NT2/D1 (cell line): ENCODE measurements around the gene TSPAN16.

ENCODE experiments used
- DNase-seq: peaks from one replicate; pipeline ENCODE4 v3.0.0-alpha.2; 2011; ENCODE audit warnings: low read depth, low spot score
- H3K27me3 ChIP-seq: 2 replicates; pipeline ENCODE4 v1.6.0; 2011; ENCODE audit warnings: mild to moderate bottlenecking; ENCODE audit not compliant: insufficient read length, insufficient read depth
- H3K36me3 ChIP-seq: 2 replicates; pipeline ENCODE4 v1.6.1; 2011; ENCODE audit warnings: mild to moderate bottlenecking, low read length, mixed read lengths; ENCODE audit not compliant: insufficient read depth, insufficient read length
- H3K4me1 ChIP-seq: 2 replicates; pipeline ENCODE4 v1.5.1; 2011; ENCODE audit not compliant: insufficient read depth, insufficient read length
- H3K4me3 ChIP-seq: 2 replicates; pipeline ENCODE4 v1.5.1; 2011; ENCODE audit warnings: low read depth; ENCODE audit not compliant: insufficient read length
- H3K9ac ChIP-seq: 2 replicates; pipeline ENCODE4 v1.6.0; 2011; ENCODE audit warnings: low read depth; ENCODE audit not compliant: insufficient read length
- H3K9me3 ChIP-seq: 2 replicates; pipeline ENCODE4 v1.5.1; 2011; ENCODE audit warnings: mild to moderate bottlenecking, low read length; ENCODE audit not compliant: insufficient read depth
- SUZ12 ChIP-seq: IDR thresholded peaks from 2 replicates; pipeline ENCODE4 v1.6.1; 2011; ENCODE audit not compliant: insufficient read length, insufficient read depth; ENCODE audit errors: extremely low read depth
- YY1 ChIP-seq: IDR thresholded peaks from 2 replicates; pipeline ENCODE4 v1.6.1; 2011; ENCODE audit not compliant: insufficient read length, insufficient read depth
- ZNF274 ChIP-seq: IDR thresholded peaks from 2 replicates; pipeline ENCODE4 v1.6.1; 2011; ENCODE audit warnings: mild to moderate bottlenecking, low read depth, low read length

TSPAN16 gene

GRCh38 chr19:11273296-11273695 lies 22.7 kb upstream of the TSPAN16 start:
- H3K9ac ChIP-seq = no peak overlapping the region
- no peaks in the 10 kb centered on the region for H3K4me1 ChIP-seq
- H3K4me3 ChIP-seq = no peak overlapping the region
- H3K36me3 ChIP-seq = no peaks in the 10 kb centered on the region
- TF ChIP-seq SUZ12 (no peak), YY1 (no peak), ZNF274 (no peak)
- peaks cover 19% of the 10 kb centered on the region; the same call in 1 of the 2 replicates for H3K9me3 ChIP-seq
- DNase-seq = no peak
- no peaks in the 10 kb centered on the region for H3K27me3 ChIP-seq

DNA sequence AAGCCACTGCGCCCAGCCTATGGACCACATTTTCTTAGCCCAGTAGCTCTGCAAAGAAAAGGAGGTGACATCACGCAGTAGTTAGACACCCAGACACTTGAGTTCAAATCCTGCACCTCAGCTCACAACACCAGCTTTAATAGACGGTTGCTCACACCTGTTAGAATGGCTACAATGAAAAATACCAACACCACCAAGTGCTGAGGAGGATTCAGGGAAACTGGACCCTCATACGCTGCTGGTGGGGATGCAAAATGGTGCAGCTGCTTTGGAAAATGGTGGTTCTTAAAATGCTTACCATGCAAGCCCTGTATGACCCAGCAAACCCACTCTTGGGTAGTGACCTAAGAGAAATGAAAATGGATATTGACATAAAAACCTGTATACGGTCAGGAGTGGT lies 22.0 kb upstream of the TSPAN16 start:
- no peaks in the 10 kb centered on the region for H3K27me3 ChIP-seq
- no peaks in the 10 kb centered on the region for H3K36me3 ChIP-seq
- no peaks in the 10 kb centered on the region for H3K4me1 ChIP-seq
- no peak overlapping the region for H3K9ac ChIP-seq
- H3K9me3 ChIP-seq = peaks cover 20% of the 10 kb centered on the region; the same call in 1 of the 2 replicates
- TF ChIP-seq ZNF274 (no peak), SUZ12 (no peak)
- H3K4me3 ChIP-seq = no peak overlapping the region
- no peak for DNase-seq

DNA sequence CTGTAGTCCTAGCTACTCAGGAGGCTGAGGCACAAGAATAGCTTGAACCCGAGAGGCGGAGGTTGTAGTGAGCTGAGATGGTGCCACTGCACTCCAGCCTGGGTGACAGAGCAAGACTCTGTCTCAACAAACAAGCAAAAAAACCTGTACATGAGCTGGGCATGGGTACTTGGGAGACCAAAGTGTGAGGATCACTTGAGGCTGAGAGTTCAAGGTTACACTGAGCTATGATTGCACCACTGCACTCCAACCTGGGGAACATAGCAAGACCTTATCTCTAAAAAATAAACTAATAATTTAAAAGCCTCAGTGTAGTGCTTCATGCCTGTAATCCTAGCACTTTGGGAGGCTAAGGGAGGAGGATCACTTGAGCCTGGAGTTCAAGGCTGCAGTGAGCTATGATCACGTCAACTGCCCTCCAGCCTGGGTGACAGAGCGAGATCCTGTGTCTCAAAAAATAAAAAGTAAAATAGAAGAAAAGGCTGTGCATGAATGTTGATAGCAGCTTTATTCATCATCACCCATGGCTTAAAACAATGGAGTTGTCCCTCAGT lies 21.4 kb upstream of the TSPAN16 start:
- no peaks in the 10 kb centered on the region for H3K27me3 ChIP-seq
- H3K4me3 ChIP-seq = no peak overlapping the region
- DNase-seq = no peak
- no peak for TF ChIP-seq ZNF274
- no peak for TF ChIP-seq YY1
- TF ChIP-seq SUZ12 = no peak
- H3K9ac ChIP-seq = no peak overlapping the region
- peaks cover 20% of the 10 kb centered on the region; the same call in 1 of the 2 replicates for H3K9me3 ChIP-seq
- no peaks in the 10 kb centered on the region for H3K4me1 ChIP-seq
- no peaks in the 10 kb centered on the region for H3K36me3 ChIP-seq

DNA sequence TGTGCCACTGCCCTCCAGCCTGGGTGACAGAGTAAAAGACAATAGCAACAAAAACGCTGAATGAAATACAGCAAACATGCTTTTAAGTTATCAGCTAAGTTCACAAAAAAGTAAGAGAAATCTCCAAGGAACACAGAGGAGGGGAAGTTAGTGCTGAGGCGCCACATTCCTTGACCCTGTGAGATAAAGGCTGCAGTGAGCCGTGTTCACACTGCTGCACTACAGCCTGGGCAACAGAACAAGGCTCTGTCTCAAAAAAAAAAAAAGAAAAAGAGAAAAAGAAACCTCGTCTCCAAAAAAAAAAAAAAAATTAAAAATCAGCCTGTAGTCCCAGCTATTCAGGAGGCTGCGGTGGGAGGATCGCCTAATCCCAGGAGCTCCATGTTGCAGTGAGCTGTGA lies 17.3 kb upstream of the TSPAN16 start:
- Histone ChIP-seq H3K4me3 (no peak overlapping the region), H3K27me3 (no peaks in the 10 kb centered on the region), H3K9me3 (peaks cover 20% of the 10 kb centered on the region; the same call in 1 of the 2 replicates), H3K36me3 (no peaks in the 10 kb centered on the region), H3K9ac (no peak overlapping the region), H3K4me1 (no peaks in the 10 kb centered on the region)
- DNase-seq = no peak
- TF ChIP-seq YY1 = no peak
- TF ChIP-seq SUZ12 = no peak
- TF ChIP-seq ZNF274 = no peak

DNA sequence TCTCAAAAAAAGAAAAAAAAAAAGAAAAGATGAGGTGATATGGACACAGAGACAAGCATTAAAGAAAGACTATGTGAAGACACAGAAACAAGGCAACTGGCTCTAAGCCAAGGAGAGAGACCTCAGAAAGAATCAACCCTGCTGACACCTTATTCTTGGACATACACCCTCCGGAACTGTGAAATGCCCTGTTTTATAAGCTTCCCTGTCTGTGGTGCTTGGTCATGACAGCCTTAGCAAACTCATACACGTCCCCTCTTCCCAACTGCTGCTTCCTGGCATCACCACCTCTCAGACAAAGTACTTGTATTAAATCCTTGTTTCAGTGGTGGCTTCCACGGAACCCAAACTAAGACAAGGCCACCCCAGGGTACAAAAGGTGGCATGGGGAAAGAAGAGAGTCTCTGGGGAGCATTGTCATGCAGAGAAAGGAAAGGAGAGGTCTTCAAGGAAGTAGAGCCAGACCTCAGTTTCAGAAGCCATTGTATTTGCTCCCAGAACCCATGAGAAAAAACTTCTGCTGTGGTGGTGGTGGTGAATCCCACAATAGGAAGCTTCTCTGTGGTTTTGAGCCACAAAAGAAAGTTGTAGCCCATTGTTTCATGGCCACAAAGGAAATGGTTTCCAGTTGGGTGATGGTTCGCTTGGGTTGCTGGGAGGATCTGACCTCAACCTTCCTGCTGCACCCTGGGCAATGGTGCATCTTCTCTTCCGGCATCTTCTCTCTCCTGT lies 16.3 kb upstream of the TSPAN16 start:
- no peak for TF ChIP-seq YY1
- no peak for TF ChIP-seq ZNF274
- TF ChIP-seq SUZ12 = no peak
- Histone ChIP-seq H3K27me3 (no peaks in the 10 kb centered on the region), H3K4me3 (no peak overlapping the region), H3K9ac (no peak overlapping the region), H3K9me3 (peaks cover 20% of the 10 kb centered on the region; the same call in 1 of the 2 replicates), H3K36me3 (no peaks in the 10 kb centered on the region), H3K4me1 (no peaks in the 10 kb centered on the region)
- no peak for DNase-seq

DNA sequence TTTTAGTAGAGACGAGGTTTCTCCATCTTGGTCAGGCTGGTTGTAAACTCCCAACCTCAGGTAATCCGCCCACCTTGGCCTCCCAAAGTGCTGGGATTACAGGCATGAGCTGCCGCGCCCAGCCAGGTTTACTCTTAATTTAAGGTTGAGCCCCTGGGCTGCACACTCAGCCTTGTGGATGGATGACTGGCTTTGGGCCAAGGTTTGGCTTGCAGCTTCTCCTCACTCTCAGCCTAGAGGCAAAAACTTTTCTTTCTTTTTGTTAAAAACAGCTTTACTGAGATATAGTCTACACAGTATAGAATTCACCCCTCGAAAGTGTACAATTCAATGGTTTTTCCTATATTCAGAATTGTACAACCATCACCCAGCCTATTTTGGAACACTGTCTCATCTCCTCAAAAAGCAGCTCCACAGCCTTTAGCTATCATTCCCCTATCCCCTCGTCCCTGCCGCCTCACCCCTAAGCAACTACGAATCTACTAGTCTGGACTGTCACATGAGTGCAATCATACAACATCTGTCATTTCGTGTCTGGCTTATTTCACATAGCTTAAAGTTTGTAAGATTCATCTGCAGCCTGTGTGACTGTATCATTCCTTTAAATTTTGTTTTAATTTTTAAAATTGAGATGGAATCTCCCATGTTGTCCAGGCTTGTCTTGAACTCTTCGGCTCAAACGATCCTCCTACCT lies 14.5 kb upstream of the TSPAN16 start:
- Histone ChIP-seq H3K27me3 (no peaks in the 10 kb centered on the region), H3K36me3 (no peaks in the 10 kb centered on the region), H3K9me3 (peaks cover 19% of the 10 kb centered on the region; the same call in 1 of the 2 replicates), H3K4me3 (no peak overlapping the region), H3K9ac (no peak overlapping the region), H3K4me1 (no peaks in the 10 kb centered on the region)
- no peak for DNase-seq
- TF ChIP-seq SUZ12 = no peak
- TF ChIP-seq ZNF274 = no peak
- TF ChIP-seq YY1 = no peak

DNA sequence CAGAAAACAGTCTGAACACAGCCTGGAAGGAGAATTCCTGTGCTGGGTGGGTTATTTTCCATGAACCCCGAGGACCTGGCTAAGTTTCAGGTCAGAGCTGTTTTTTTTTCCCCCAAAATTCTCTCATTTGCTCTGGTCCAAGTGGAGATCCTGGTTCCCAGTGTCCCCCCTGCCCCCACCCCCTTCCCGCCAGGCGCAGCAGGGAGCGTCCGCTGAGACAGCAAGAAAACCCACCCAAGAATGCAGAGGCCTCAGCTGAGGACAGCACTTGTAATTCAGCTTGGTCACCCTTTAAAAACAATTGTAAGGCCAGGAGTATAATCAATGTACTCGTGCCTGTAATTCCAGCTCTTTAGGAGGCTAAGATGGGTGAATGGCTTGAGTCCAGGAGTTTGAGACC lies 11.4 kb upstream of the TSPAN16 start:
- Histone ChIP-seq H3K4me1 (no peaks in the 10 kb centered on the region), H3K4me3 (no peak overlapping the region), H3K27me3 (no peaks in the 10 kb centered on the region), H3K36me3 (no peaks in the 10 kb centered on the region), H3K9me3 (no peaks in the 10 kb centered on the region), H3K9ac (no peak overlapping the region)
- no peak for DNase-seq
- TF ChIP-seq YY1 = no peak
- TF ChIP-seq SUZ12 = no peak
- no peak for TF ChIP-seq ZNF274
